A204.1 (cell line): ENCODE data around the gene RTF2.
"Not testable (repeated sequence)": the region's sequence is repeated elsewhere in the genome, so short reads cannot be mapped to it uniquely, and the experiment has no call there.

Experiments used
- FAIRE-seq: peaks from 2 replicates; lab custom pipeline; 2012; peaks lifted over from hg19 to GRCh38; lab: Jason Lieb, UNC

The RTF2 gene

DNA sequence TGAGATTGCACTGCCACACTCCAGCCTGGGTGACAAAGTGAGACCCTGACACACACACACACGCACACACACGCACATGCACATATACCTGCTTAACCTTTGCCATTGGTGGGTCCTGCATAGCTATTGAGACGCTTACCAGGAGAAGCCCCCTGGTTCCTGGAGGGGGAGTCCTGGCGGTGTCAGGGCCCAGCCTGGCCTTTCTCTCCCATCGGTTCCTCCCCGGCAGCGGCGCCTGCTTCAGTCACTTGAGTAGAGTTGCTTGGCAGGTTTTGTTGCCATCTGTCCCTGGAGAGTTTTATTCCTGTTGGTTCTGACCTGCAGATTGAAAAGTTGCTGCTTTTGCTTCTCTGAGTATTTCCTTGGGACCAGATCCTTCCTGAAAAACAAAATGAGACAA, 35.5 kb downstream of the RTF2 start:
- no peak for FAIRE-seq

DNA sequence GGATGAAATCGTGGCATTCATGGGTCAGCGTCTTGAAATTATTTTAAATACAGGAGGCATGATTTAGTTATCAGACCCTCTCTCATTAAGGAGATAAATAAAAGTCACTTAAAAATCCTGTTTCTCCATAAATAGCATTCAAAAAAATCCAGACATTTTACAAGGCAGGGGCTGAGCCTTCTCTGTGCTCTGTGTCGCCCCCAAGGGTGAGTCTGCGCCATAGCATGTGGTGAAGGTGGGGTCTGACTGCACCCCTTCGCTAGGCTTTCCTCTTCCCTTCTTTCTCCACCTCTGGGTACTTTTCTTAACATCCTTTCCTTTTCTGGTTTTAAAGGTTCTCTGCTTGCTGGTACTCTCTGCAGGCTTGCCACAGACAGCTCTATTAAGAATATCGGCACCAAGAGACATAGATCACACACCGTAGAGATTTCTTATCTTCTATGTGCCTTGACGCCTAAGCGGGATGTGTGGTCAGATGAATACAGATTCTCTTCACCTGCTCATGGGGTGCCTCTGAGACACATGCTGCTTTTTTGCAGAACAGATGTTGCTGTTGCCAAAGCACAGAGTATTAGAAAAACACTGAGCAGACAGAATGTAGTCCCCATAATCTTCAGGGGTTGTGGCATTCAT, 36.1 kb downstream of the RTF2 start:
- FAIRE-seq: no peak

DNA sequence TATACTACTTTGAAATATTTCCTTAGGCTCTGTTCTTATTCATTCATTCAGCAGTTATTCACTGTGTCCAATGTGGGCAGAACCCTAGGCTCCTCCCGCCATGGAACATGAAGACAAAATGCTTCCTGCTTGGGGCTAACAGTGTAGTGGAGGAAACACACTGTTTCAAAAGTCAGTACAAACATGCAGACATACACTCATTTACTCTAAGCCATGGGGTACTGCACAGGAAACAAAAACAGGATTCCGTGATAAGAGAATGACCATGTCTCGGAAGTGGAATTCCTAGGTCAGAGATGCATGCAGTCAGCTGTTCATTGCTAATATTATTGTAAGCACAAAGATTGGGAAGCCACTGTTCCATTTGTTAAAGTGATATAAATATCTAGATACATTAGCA, 37.7 kb downstream of the RTF2 start:
- no peak for FAIRE-seq

DNA sequence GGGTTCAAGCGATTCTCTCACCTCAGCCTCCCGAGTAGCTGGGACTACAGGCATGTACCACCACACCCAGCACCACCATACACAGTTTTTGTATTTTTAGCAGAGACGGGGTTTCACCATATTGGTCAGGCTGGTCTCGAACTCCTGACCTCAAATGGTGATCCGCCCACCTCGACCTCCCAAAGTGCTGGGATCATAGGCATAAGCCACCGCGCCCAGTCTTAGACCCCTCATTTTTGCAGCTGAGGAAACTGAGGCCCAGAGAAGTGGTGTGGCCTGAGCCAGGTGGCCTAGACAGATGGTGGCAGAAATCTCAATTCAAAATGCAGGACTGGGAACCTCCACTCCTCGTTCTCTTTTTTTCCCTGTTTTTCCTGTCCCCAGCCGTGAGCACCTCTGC, 43.5 kb downstream of the RTF2 start:
- FAIRE-seq: no peak

DNA sequence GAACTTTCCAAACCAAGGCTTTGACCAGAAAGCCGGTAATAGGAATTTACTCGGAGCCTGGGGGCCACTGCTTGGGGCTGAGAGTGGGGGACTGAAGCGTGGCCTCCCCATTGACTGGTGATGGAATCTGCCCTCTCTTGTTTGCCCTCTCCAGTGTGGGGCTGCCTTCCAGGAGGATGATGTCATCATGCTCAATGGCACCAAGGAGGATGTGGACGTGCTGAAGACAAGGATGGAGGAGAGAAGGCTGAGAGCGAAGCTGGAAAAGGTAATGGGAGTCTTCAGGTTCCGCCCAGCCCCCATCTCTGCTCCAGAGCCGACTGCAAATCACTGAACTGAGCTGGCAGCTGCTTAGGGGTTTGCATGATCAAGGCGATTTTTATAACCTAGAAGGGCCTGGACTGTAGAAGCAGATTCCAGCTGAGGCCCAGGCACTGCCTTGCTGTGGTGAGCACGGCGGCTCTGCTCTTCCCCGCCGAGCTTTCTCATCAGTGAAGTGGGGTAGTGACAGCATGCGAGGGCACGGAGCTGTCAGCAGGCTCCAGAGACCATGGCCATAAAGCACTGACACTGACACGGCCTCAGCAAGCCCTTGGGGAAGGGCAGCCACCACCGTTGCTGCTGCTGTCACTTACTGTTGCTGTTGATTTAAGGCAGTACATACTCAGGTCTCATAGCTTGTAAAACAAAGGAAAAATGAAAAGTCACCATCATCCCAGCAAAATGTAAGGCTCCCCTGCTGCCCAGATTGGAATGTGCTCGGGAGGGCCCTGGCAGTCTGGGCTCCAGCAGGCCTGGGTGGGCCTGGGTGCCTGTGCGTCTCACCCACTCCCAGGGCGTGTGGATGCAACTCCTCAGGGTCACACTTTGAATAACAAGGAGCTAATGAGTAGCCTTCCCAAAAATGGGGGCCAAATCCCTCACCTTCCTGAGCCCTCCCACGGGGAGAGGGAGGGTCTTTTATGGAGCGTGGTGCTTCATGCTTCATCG, 45.0 kb downstream of the RTF2 start:
- FAIRE-seq: no peak

DNA sequence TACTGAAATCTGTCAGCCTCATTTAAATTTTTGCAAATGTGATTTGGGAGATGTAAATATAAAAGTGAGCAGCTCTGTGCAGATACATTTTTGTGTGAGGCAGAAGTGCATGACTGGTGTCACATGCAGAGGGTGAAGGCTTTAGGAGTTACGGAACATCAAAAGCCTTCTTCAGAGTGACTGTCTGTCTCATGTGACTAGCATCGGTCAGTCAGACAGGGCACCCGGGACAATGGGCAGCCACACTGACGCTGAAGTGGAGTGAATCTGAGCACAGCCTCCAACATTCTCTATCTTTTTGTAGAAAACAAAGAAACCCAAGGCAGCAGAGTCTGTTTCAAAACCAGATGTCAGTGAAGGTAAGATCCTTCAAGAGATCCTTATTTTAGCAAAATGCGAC, 48.2 kb downstream of the RTF2 start:
- FAIRE-seq: no peak

DNA sequence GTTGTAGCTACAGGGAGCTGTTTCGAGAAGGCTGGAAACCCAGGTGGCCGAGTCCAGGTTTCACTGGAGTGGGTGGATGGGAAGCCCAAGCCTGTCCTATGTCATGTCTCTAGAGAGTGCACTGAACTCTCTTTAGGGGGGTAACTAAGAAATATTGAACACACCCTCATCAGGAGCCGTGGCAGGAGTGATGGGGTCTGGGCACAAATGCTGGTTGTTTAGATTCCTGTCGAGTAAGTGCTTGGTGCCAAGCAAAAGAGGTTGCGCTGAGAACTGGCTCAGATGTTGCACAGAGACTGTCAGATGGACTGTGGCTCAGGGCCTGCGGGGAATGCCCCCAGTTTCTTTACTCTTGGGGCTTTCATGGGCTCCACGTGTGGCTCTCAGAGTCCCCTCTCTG, 48.8 kb downstream of the RTF2 start:
- FAIRE-seq: no peak

DNA sequence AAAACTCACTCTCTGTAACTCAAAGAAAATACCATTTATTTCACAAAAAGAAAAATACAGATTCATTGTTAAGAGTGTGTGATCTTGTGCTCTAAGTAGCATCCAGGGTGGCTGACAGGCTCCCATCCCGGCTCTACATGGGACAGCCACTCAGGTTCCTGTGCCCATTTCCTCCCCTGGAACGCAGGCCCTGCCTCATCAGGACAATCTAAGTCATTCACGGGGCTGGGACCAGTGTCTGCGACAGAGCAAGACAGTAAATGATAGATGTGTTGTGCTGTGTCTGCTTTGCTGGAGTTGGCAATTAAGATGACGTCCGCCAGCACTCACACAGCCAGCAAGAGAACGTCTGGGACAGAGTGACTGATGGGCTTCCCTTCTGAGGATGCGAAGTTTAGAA, 49.2 kb downstream of the RTF2 start:
- no peak for FAIRE-seq

DNA sequence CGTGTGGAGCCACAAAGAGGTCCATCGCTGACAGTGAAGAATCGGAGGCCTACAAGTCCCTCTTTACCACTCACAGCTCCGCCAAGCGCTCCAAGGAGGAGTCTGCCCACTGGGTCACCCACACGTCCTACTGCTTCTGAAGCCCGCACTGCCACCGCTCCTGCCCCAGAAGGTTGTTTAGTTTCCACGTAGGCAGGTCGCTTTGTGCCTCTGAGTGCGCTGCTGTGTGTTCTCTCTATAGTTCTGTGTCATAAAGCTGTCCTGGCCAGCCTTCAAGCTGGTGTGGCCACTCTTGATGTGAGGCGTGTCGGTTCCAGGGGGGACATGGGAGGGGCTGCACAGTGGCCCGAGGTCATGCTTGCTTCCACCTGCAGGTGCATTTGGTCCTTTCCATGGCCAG, 49.7 kb downstream of the RTF2 start:
- no peak for FAIRE-seq

DNA sequence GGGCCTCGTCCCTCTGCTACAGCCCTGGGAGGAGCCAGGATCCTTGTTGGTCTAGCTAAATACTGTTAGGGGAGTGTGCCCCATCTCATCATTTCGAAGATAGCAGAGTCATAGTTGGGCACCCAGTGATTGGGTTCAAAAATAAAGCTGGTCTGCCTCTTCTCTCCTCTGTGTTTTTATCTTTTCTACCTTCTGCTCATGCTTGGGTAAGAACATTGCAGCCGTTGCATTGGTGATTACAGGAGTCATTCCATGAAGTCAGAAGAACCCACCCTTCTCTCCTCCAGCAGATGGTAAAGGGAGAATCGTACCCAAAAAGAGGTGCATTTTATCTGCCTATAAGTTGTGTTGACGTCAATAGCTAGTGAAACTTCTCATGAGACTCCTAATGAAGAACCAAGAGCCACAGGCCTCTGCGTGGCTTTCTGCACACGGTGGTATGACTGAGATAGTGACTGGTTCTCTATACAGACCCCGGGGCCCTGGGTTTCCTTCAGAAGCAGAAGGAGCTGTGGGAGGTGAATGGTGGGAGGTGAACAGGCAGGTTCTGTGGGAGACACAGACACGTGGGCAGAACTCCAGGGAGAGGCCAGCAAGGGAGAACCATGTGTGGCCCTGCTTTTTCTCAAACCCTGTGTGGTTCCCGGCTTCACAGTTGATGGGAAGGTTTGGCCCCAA, 50.4 kb downstream of the RTF2 start:
- no peak for FAIRE-seq

DNA sequence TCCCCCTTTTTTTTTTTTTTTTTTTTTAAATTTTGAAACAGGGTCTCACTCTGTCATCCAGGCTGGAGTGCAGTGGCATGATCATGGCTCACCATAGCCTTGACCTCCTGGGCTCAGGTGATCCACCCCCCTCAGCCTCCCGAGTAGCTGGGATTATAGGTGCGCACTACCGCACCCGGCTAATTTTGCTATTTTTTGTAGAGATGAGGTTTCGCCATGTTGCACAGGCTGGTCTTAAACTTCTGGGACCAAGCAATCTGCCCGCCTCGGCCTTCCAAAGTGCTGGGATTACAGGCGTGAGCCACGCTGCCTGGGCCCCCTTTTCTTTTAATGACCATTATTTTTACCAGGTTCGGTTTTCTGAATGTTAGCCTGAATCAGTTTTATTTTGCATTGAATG, 51.1 kb downstream of the RTF2 start:
- no peak for FAIRE-seq

DNA sequence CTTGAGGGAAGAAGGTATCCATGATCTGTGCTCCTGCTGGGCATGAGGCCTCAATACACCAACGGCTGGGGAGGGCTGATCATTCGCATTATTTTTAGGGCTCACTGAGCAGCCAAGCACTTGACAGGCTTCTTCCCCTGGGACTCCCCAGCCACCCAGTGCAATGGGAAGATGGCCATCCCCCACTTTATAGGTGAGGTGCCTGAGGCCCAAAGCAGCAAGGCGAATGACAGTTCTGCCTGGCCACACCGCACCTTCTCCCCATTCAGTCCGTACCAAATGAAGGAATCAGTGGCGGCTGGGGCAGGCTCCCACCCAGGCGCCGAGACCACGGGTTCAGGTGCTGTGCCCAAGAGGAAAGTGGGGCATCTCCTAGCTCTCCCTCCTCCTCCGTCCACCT, 51.8 kb downstream of the RTF2 start:
- no peak for FAIRE-seq

DNA sequence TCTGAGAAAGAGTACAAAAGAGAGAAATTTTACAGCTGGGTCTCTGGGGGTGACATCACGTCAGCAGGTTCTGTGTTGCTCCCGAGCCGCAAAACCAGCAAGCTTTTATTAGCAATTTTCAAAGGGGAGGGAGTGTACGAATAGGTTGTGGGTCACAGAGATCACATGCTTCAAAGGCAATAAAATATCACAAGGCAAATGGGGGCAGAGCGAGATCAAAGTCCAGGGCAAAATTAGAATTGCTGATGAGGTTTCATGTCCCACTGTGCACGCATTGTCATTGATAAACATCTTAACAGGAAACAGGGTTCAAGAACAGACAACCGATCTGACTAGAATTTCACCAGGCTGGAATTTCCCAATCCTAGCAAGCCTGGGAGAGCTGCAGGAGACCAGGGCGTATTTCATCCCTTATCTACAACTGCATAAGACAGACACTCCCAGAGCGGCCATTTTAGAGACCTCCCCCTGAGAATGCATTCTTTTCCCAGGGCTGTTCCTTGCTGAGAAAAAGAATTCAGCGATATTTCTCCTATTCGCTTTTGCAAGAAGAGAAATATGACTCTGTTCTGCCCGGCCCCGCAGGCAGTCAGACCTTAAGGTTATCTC, 52.4 kb downstream of the RTF2 start:
- FAIRE-seq: not testable (repeated sequence)

DNA sequence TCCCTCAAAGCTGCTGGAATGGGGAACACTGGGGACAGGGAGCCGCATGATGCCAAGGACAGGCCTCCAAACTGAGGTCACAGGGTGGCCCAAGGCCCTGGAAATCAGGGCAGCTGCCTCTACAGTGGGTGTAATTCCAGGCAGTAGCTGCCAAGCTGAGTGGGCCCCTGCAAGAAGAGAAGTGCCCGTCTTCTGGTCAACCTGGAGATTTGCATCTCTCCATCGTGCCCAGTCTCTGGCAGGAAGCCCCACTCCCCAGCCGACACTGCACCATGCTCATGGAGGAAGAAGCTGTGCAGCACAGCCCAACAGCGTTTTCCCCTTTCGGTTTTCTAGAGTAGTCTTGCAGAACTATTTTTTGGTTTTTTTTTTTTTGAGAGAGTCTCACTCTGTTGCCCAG, 53.9 kb downstream of the RTF2 start:
- no peak for FAIRE-seq

DNA sequence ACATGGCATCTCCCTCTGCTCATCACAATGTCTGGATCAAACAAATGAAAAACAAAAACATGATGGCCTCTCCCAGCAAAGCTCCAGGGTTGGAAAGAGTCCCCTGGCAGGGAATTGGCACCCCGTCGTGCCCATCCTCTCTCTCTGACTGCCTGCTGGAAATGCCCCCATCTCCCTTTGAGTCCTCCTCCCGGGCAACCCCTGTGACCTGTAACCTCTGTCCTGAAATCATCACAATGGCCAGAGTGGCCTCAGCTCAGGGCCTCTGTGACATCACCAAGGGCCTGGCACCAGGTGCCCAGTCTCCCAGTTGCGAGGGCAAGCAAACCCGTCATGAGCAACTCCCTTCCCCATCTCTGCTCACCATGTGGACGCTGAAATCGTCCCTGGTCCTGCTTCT, 56.0 kb downstream of the RTF2 start, which contains the start of gene FAM209A:
Gene FAM209A, plus strand, starts transcription at position 301 of the 400 bp plus-strand sequence. Its CDS starts 65 bp downstream, at position 366.
- not testable (repeated sequence) for FAIRE-seq

DNA sequence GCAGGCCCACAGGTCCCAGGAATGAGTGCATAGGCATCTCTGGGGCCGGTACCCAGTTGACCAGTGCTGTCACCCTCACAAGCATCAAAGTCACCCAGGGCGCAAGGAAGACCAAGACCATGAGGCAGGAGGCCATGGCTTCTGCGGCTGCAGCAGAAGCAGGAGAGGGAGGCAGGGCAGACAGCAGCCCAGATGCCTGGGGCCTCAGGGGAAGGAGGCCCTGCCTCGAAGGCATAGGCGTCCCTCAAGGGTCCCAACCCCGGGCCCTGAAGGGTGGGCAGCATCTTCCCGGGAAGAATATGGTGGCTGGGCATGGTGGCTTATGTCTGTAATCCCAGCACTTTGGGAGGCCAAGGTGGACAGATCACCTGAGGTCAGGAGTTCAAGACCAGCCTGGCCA, 59.1 kb downstream of the RTF2 start:
- FAIRE-seq: no peak

DNA sequence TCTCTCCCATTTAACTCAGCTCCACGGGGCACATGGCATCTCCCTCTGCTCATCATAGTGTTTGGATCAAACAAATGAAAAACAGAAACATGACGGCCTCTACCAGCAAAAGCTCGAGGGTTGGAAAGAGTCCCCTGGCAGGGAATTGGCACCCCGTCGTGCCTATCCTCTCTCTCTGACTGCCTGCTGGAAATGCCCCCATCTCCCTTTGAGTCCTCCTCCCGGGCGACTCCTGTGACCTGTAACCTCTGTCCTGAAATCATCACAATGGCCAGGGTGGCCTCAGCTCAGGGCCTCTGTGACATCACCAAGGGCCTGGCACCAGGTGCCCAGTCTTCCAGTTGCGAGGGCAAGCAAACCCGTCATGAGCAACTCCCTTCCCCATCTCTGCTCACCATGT, 64.5 kb downstream of the RTF2 start, which contains the start of gene FAM209B:
Gene FAM209B, plus strand, starts transcription at position 301 of the 400 bp plus-strand sequence. Its CDS starts 96 bp downstream, at position 397.
- not testable (repeated sequence) for FAIRE-seq

DNA sequence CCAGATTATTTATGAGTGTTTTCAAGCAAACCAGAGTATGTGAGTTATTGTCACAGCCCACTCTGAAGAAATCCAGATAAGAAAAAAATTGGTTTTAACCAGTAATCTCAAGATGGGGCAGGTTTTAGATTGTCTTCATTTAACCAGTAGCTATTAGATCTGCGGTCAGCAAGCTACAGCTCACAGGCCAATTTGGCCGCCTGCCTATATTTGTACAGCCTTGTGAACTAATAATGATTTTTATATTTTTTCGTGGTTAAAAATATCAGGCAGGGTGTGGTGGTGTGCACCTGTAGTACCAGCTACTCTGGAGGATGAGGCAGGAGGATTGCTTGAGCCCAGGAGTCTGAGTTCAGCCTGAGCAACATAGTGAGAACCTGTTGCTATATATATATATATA, 69.6 kb downstream of the RTF2 start:
- FAIRE-seq: no peak

DNA sequence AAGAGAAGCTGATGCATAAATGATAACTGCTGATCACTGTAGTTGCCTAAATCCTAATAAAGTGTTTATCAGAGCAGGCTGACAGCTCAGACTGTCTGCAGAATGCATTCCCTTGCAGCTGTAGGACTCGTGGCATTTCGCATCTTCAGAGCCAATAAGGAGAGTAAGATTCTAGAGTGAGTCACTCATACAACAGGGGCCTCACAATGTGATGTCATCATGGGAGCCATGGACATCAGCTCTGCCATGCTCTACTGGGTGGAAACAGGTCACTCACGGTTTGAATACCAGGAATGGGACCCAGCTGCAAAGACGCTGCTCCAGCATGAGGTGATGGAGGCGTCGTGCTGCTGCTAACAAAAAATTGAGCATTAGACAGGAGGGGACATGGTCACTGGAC, 72.0 kb downstream of the RTF2 start:
- FAIRE-seq: no peak

DNA sequence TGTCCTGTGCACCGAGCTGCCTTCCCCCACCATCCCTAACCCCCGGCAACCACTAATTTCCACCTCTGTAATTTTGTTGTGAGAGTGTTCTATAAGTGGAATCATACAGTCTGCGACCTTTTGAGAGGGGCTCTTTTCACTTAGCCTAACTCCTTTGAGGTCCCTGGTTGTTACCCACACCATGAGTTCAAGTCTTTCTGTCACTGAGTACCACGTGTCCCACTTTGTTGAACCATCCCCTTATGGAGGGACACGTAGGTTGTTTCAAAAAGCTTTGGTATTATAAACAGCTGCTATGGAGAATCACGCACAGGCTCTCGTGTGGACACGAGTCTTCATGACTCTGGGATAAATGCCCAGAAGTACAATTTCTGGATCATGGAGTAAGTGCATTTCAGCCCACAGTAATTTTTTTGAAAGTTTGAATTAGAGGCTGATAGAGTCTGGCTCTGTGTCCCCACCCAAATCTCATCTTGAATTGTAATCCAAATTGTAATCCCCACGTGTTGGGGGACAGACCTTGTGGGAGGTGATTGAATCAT, 74.1 kb downstream of the RTF2 start:
- no peak for FAIRE-seq

DNA sequence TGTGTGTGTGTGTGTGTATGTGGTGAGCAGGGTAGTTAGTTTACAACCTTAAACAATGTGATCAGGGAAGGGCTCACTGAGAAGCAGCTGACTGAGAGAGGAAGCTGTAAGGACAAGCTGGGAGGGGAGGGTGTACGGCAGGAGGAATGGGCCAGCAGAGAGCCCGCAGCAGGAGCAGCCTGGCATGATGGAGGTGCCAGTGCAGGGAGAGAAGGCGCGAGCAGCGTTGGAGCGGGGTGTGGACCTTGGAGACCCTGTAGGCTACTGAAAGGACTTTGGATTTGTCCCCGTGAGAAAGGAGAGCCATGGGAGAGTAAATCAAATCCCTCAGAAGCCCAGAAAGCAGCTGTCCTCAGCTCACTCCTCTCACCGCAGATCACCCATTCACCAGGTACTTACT, 83.1 kb downstream of the RTF2 start:
- FAIRE-seq: no peak
